Measurements from ENCODE around the gene DYNAP.
A peak's percentile ranks its signal among the peaks of the same experiment; 100 is the strongest.

DYNAP gene

DNA sequence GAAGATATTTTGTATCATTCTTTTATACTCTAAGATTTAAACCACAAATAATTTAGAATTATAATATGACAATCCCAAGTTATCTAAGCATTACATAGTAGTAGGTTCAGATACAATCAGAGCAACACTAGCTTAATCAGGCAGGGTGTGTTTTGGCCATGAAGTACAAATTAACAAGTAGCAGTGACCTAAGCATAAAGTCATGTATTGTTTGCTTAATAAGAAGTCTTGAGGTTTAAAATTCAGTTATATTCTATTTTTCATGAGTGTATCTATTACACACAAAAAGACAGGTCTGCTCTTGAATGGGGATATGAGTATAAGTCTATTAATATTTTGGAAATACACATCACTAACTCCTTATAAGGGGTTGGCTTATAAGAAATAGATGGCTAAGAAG, 39.9 kb downstream of the DYNAP start:
- no peak for DNase-seq (ENCODE audit: low read depth)
- TF ChIP-seq MYC (IDR thresholded peaks at IDR 0.05; ENCODE audit: low read depth, low read length) (no peak), MAX (IDR thresholded peaks at IDR 0.05; ENCODE audit: low read depth, low read length) (no peak), POLR2A (IDR thresholded peaks at IDR 0.05; ENCODE audit: extremely low read depth, insufficient read length) (no peak)
- TF ChIP-seq, protein P1, sequence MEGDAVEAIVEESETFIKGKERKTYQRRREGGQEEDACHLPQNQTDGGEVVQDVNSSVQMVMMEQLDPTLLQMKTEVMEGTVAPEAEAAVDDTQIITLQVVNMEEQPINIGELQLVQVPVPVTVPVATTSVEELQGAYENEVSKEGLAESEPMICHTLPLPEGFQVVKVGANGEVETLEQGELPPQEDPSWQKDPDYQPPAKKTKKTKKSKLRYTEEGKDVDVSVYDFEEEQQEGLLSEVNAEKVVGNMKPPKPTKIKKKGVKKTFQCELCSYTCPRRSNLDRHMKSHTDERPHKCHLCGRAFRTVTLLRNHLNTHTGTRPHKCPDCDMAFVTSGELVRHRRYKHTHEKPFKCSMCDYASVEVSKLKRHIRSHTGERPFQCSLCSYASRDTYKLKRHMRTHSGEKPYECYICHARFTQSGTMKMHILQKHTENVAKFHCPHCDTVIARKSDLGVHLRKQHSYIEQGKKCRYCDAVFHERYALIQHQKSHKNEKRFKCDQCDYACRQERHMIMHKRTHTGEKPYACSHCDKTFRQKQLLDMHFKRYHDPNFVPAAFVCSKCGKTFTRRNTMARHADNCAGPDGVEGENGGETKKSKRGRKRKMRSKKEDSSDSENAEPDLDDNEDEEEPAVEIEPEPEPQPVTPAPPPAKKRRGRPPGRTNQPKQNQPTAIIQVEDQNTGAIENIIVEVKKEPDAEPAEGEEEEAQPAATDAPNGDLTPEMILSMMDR (IDR thresholded peaks at IDR 0.05; ENCODE audit: low read depth, low read length), result no peak
- no peak overlapping the region for H3K4me3 ChIP-seq (ENCODE audit: low read depth, low read length)

GRCh38 chr18:54636217-54636616, 45.2 kb downstream of the DYNAP start:
- no peak for DNase-seq (ENCODE audit: low read depth)
- no peak for TF ChIP-seq MYC (IDR thresholded peaks at IDR 0.05; ENCODE audit: low read depth, low read length)
- TF ChIP-seq, protein P1 (IDR thresholded peaks at IDR 0.05; ENCODE audit: low read depth, low read length), result no peak
- TF ChIP-seq MAX (IDR thresholded peaks at IDR 0.05; ENCODE audit: low read depth, low read length), result no peak
- no peak for TF ChIP-seq POLR2A (IDR thresholded peaks at IDR 0.05; ENCODE audit: extremely low read depth, insufficient read length)
- H3K4me3 ChIP-seq (ENCODE audit: low read depth, low read length), result no peak overlapping the region

- no peak overlapping the region for H3K4me3 ChIP-seq (ENCODE audit: low read depth, low read length)
- DNase-seq (ENCODE audit: low read depth), result no peak
Observed at GRCh38 chr18:54641734-54642133, 50.7 kb downstream of the DYNAP start.

GRCh38 chr18:54647176-54647575, 56.1 kb downstream of the DYNAP start:
- TF ChIP-seq POLR2A (IDR thresholded peaks at IDR 0.05; ENCODE audit: extremely low read depth, insufficient read length) (no peak), MYC (IDR thresholded peaks at IDR 0.05; ENCODE audit: low read depth, low read length) (no peak)
- TF ChIP-seq, protein P1 (IDR thresholded peaks at IDR 0.05; ENCODE audit: low read depth, low read length), result peak; percentile 13
- no peak overlapping the region for H3K4me3 ChIP-seq (ENCODE audit: low read depth, low read length)
- DNase-seq (ENCODE audit: low read depth), result peak; percentile 35

More at GRCh38 chr18:54641734-54642133, 50.7 kb downstream of the DYNAP start:
- no peak for TF ChIP-seq POLR2A (IDR thresholded peaks at IDR 0.05; ENCODE audit: extremely low read depth, insufficient read length)
- no peak for TF ChIP-seq MYC (IDR thresholded peaks at IDR 0.05; ENCODE audit: low read depth, low read length)
- no peak for TF ChIP-seq MAX (IDR thresholded peaks at IDR 0.05; ENCODE audit: low read depth, low read length)
- TF ChIP-seq, protein P1 (IDR thresholded peaks at IDR 0.05; ENCODE audit: low read depth, low read length), result no peak
